ENCODE results near the gene LRP3. TPM values are rescaled to one million over a fixed set of nuclear protein-coding genes. Genes with fewer than 3 reads are reported as not detected.
"Not testable (repeated sequence)": the region's sequence is repeated elsewhere in the genome, so short reads cannot be mapped to it uniquely, and the experiment has no call there.

Gene LRP3
- total RNA-seq, 1 donor from 2014 or later, result 28.8 TPM

- Histone ChIP-seq H3K4me3 (no peak overlapping the region), H3K4me1 (peaks cover 0 to 5% of the 10 kb centered on the region in 2 donors), H3K36me3 (no peaks in the 10 kb centered on the region), H3K9me3 (no peaks in the 10 kb centered on the region), H3K27me3 (no peaks in the 10 kb centered on the region), H3K27ac (no peak overlapping the region)
- intact Hi-C loops (cut with DNase I), result loop anchor here (2.0 kb wide), 1 partner anchor 66 kb away; no protein-coding TSS in a partner anchor
- TF ChIP-seq CTCF (IDR thresholded peaks at IDR 0.05), result no peak
- DNase-seq (ENCODE audit: low spot score in 2 of 2), result no peak
Observed at GRCh38 chr19:33186431-33187182, 7.5 kb upstream of the LRP3 start.

GRCh38 chr19:33187183-33187540, 7.0 kb upstream of the LRP3 start:
- TF ChIP-seq CTCF (IDR thresholded peaks at IDR 0.05), result no peak
- intact Hi-C loops (cut with DNase I), result loop anchor here (2.0 kb wide), 1 partner anchor 66 kb away; no protein-coding TSS in a partner anchor
- H3K36me3 ChIP-seq, result no peaks in the 10 kb centered on the region
- H3K9me3 ChIP-seq, result no peaks in the 10 kb centered on the region
- no peak for DNase-seq (ENCODE audit: low spot score in 2 of 2)
- H3K27ac ChIP-seq, result no peak overlapping the region
- H3K4me3 ChIP-seq, result no peak overlapping the region
- H3K4me1 ChIP-seq, result peaks cover 0 to 5% of the 10 kb centered on the region in 2 donors
- no peaks in the 10 kb centered on the region for H3K27me3 ChIP-seq

- no peak for DNase-seq (ENCODE audit: low spot score in 2 of 2)
- H3K36me3 ChIP-seq, result no peaks in the 10 kb centered on the region
- H3K27ac ChIP-seq, result no peak overlapping the region
- no peaks in the 10 kb centered on the region for H3K9me3 ChIP-seq
- no peaks in the 10 kb centered on the region for H3K27me3 ChIP-seq
- intact Hi-C loops (cut with DNase I), result no loop called here
- H3K4me1 ChIP-seq, result peaks cover 0 to 3% of the 10 kb centered on the region in 2 donors
- TF ChIP-seq CTCF (IDR thresholded peaks at IDR 0.05), result no peak
- no peak overlapping the region for H3K4me3 ChIP-seq
Observed at GRCh38 chr19:33189453-33189852, 4.7 kb upstream of the LRP3 start.

- H3K36me3 ChIP-seq; intact Hi-C loops (cut with DNase I); H3K27me3 ChIP-seq; H3K9me3 ChIP-seq; H3K4me3 ChIP-seq; DNase-seq (ENCODE audit: low spot score in 2 of 2); H3K27ac ChIP-seq; H3K4me1 ChIP-seq: not testable (repeated sequence)
Observed at GRCh38 chr19:33191092-33191491, 3.0 kb upstream of the LRP3 start.

- Histone ChIP-seq H3K9me3 (no peaks in the 10 kb centered on the region), H3K4me1 (peaks cover 0 to 10% of the 10 kb centered on the region in 2 donors), H3K27ac (no peak overlapping the region), H3K27me3 (no peaks in the 10 kb centered on the region), H3K36me3 (no peaks in the 10 kb centered on the region), H3K4me3 (no peak overlapping the region)
- intact Hi-C loops (cut with DNase I), result no loop called here
- no peak for DNase-seq (ENCODE audit: low spot score in 2 of 2)
- no peak for TF ChIP-seq CTCF (IDR thresholded peaks at IDR 0.05)
Observed at GRCh38 chr19:33191501-33191900, 2.6 kb upstream of the LRP3 start.

GRCh38 chr19:33192010-33192409, 2.1 kb upstream of the LRP3 start:
- TF ChIP-seq CTCF (IDR thresholded peaks at IDR 0.05), result no peak
- H3K4me1 ChIP-seq, result peaks cover 0 to 10% of the 10 kb centered on the region in 2 donors
- DNase-seq (ENCODE audit: low spot score in 2 of 2), result no peak
- intact Hi-C loops (cut with DNase I), result no loop called here
- H3K27me3 ChIP-seq, result no peaks in the 10 kb centered on the region
- no peak overlapping the region for H3K27ac ChIP-seq
- no peak overlapping the region for H3K4me3 ChIP-seq
- H3K36me3 ChIP-seq, result no peaks in the 10 kb centered on the region
- no peaks in the 10 kb centered on the region for H3K9me3 ChIP-seq
